Mesendoderm (in vitro differentiated cells): ENCODE results near the gene THY1.

Source experiments
- DNase-seq: peaks from one replicate; pipeline ENCODE4 v3.0.0; 2013
- H2AK5ac ChIP-seq: 2 replicates; pipeline ENCODE4 v1.6.1; 2013; ENCODE audit warnings: low read length, inconsistent platforms
- H2BK120ac ChIP-seq: 2 replicates; pipeline ENCODE4 v1.6.1; 2013; ENCODE audit warnings: low read depth, mild to moderate bottlenecking, low read length, moderate library complexity, mixed read lengths
- H2BK15ac ChIP-seq: replicated peaks from 2 replicates; pipeline ENCODE4 v1.6.1; 2013; ENCODE audit warnings: low read depth, mild to moderate bottlenecking, moderate library complexity
- H2BK5ac ChIP-seq: 2 replicates; pipeline ENCODE4 v1.6.1; 2013; ENCODE audit warnings: low read length, inconsistent platforms
- H3K18ac ChIP-seq: 2 replicates; pipeline ENCODE4 v1.6.1; 2013; ENCODE audit warnings: mild to moderate bottlenecking, low read length, mixed read lengths
- H3K23ac ChIP-seq: one replicate; pipeline ENCODE4 v1.6.1; 2013; ENCODE audit warnings: low read length
- H3K27ac ChIP-seq: 2 replicates; pipeline ENCODE4 v1.5.1; 2013; ENCODE audit warnings: low read depth, mild to moderate bottlenecking, inconsistent platforms, low read length, moderate library complexity
- H3K27me3 ChIP-seq: 2 replicates; pipeline ENCODE4 v1.6.1; 2013; ENCODE audit warnings: low read length, control low read depth, mild to moderate bottlenecking, inconsistent platforms; ENCODE audit not compliant: insufficient read depth, poor library complexity
- H3K36me3 ChIP-seq: 2 replicates; pipeline ENCODE4 v1.6.1; 2013; ENCODE audit warnings: low read length, inconsistent platforms; ENCODE audit not compliant: control insufficient read depth, insufficient read depth
- H3K4ac ChIP-seq: one replicate; pipeline ENCODE4 v1.6.1; 2013; ENCODE audit warnings: low read depth, mild to moderate bottlenecking, low read length, moderate library complexity
- H3K4me1 ChIP-seq: 2 replicates; pipeline ENCODE4 v1.6.1; 2013; ENCODE audit warnings: low read depth, low read length, inconsistent platforms; ENCODE audit not compliant: control insufficient read depth
- H3K4me2 ChIP-seq: 2 replicates; pipeline ENCODE4 v1.6.1; 2013; ENCODE audit warnings: low read length
- H3K4me3 ChIP-seq: 2 replicates; pipeline ENCODE4 v1.5.1; 2013; ENCODE audit warnings: mild to moderate bottlenecking, low read length
- H3K56ac ChIP-seq: one replicate; pipeline ENCODE4 v1.6.1; 2013; ENCODE audit warnings: low read length
- H3K79me1 ChIP-seq: 2 replicates; pipeline ENCODE4 v1.6.1; 2013; ENCODE audit warnings: low read length, inconsistent platforms
- H3K79me2 ChIP-seq: 2 replicates; pipeline ENCODE4 v1.6.1; 2013; ENCODE audit warnings: mild to moderate bottlenecking, low read length; ENCODE audit not compliant: control insufficient read depth, insufficient read depth
- H3K9ac ChIP-seq: 2 replicates; pipeline ENCODE4 v1.6.1; 2013; ENCODE audit warnings: low read length, inconsistent platforms
- H4K5ac ChIP-seq: one replicate; pipeline ENCODE4 v1.6.1; 2013; ENCODE audit warnings: low read length
- H4K8ac ChIP-seq: one replicate; pipeline ENCODE4 v1.6.1; 2013; ENCODE audit warnings: low read depth, mild to moderate bottlenecking, control low read depth, low read length, moderate library complexity
- WGBS: extraction: QIAGEN DNeasy Blood & Tissue Kit; methylation state at CpG from one replicate; pipeline ENCODE4 v1.1.7; 2013; ENCODE audit warnings: low lambda C conversion rate, missing lambda C conversion rate; ENCODE audit not compliant: insufficient coverage; ENCODE audit errors: extremely low coverage; 5-methylcytosine and 5-hydroxymethylcytosine counted together

Gene THY1

DNA sequence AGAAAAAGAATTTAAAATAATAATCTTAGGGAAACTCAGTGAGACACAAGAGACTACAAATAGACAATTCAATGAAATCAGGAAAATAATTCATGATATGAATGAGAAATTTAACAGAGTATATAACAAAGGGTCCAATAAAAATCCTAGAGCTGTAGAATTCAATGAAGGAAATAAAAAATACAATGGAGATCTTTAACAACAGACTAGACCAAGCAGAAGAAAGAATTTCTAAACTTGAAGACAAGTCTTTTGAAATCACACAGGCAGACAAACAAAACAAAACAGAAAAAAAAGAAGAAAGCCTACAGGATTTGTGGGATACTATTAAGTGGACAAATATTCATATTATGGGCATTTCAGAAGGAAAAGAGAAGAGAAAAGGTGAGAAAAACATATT lies 25.2 kb downstream of the THY1 start:
- Histone ChIP-seq H4K5ac (no peak overlapping the region), H3K27me3 (no peaks in the 10 kb centered on the region), H3K36me3 (no peaks in the 10 kb centered on the region), H2BK5ac (no peak overlapping the region), H2BK120ac (no peak overlapping the region), H2AK5ac (no peak overlapping the region), H3K9ac (no peak overlapping the region), H3K4ac (no peak overlapping the region), H3K4me2 (no peak overlapping the region), H3K23ac (no peak overlapping the region), H3K79me2 (no peaks in the 10 kb centered on the region), H3K79me1 (no peaks in the 10 kb centered on the region), H3K18ac (no peak overlapping the region), H4K8ac (no peak overlapping the region), H3K27ac (no peak overlapping the region), H3K4me3 (no peak overlapping the region), H2BK15ac (no peak overlapping the region), H3K56ac (no peak overlapping the region), H3K4me1 (no peaks in the 10 kb centered on the region)
- DNase-seq, result no peak

DNA sequence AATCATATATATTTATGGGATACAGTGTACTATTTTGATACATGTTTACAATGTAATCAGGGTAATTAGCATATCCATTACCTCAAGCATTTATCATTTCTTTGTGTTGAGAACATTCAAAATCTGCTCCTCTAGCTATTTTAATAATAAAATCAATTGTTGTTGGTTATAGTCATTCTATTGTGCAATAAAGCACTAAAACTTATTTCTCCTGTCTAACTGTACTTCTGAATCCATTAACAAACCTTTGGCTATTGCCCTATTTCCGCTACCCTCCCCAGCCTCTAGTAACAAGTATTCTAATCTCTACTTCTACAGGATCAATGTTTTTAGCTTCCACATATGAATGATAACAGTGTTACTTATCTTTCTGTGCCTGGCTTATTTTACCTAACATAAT lies 26.1 kb downstream of the THY1 start:
- no peak overlapping the region for H2BK15ac ChIP-seq
- H3K18ac ChIP-seq, result no peak overlapping the region
- H4K8ac ChIP-seq, result no peak overlapping the region
- no peak overlapping the region for H3K56ac ChIP-seq
- H3K27ac ChIP-seq, result no peak overlapping the region
- H3K4me1 ChIP-seq, result no peaks in the 10 kb centered on the region
- H3K23ac ChIP-seq, result no peak overlapping the region
- H3K4ac ChIP-seq, result no peak overlapping the region
- no peak overlapping the region for H2AK5ac ChIP-seq
- no peak for DNase-seq
- H3K4me2 ChIP-seq, result no peak overlapping the region
- no peak overlapping the region for H3K4me3 ChIP-seq
- H3K79me1 ChIP-seq, result no peaks in the 10 kb centered on the region
- WGBS, result no CpG with 5 or more reads among the region's 1 CpG
- no peak overlapping the region for H3K9ac ChIP-seq
- no peak overlapping the region for H4K5ac ChIP-seq
- no peaks in the 10 kb centered on the region for H3K27me3 ChIP-seq
- H3K79me2 ChIP-seq, result no peaks in the 10 kb centered on the region
- no peaks in the 10 kb centered on the region for H3K36me3 ChIP-seq
- no peak overlapping the region for H2BK120ac ChIP-seq
- H2BK5ac ChIP-seq, result no peak overlapping the region

DNA sequence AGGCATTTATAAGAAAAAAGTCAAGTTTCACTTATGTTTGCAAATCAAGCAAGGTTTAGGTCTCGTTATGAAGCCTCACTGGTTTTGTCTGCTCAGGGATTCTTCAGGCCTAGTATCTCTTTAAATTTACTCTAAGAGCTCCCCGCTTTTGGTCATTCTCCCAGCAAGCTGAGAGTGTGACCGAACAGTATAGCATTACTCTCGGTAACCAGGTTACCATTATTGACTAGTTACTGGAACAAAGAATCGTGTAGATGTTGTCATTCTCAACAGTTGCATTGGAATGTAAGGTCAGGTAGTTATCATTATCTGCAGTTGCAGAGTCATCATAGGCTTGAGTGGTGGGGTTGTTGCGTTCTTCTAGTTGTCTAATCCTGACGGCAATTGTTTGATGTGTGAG lies 31.7 kb downstream of the THY1 start:
- Histone ChIP-seq H2BK15ac (no peak overlapping the region), H3K79me1 (no peaks in the 10 kb centered on the region), H3K4me3 (no peak overlapping the region), H2BK120ac (no peak overlapping the region), H3K4me1 (no peaks in the 10 kb centered on the region), H3K36me3 (no peaks in the 10 kb centered on the region), H3K27ac (no peak overlapping the region), H2AK5ac (no peak overlapping the region), H4K5ac (no peak overlapping the region), H3K9ac (no peak overlapping the region), H3K56ac (no peak overlapping the region), H3K4ac (no peak overlapping the region), H3K4me2 (no peak overlapping the region), H2BK5ac (no peak overlapping the region), H3K79me2 (no peaks in the 10 kb centered on the region), H3K27me3 (no peaks in the 10 kb centered on the region), H3K23ac (no peak overlapping the region), H3K18ac (no peak overlapping the region), H4K8ac (no peak overlapping the region)
- WGBS, result no CpG with 5 or more reads among the region's 7 CpGs
- peak; percentile 27 for DNase-seq

DNA sequence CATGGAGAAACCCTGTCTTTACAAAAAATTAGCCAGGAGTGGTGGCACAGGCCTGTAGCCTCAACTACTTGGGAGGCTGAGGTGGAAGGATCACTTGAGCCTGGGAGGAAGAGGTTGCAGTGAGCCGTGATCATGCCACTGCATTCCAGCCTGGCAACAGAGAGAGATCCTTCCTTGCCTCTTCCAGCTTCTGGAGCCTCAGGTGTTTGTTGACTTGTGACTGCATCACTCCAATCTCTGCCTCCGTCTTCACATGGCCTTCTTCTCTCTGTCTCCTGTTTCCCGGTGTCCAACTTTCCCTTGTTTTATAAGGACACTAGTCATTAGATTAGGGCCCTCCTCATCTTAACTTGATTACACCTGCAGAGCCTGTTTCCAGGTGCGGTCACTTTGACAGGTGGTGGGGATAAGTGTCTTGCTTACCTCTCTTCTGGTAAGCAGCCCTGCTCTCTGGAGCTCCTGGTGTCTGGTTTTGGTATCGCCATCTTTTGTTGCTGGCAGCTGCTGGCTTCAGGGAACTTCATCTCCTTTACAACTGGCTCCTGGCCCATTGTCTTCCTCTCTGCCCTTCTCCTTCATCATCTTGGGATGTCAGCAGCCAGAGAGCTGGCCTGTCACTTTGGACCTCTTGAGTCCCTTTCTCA lies 33.2 kb downstream of the THY1 start:
- Histone ChIP-seq H2AK5ac (no peak overlapping the region), H3K18ac (no peak overlapping the region), H3K4me3 (no peak overlapping the region), H2BK15ac (no peak overlapping the region), H3K56ac (no peak overlapping the region), H3K79me1 (no peaks in the 10 kb centered on the region), H3K23ac (no peak overlapping the region), H3K36me3 (no peaks in the 10 kb centered on the region), H4K5ac (no peak overlapping the region), H3K27me3 (no peaks in the 10 kb centered on the region), H3K4me2 (no peak overlapping the region), H3K4me1 (no peaks in the 10 kb centered on the region), H4K8ac (no peak overlapping the region), H3K79me2 (no peaks in the 10 kb centered on the region), H3K9ac (no peak overlapping the region), H2BK120ac (no peak overlapping the region), H3K4ac (no peak overlapping the region), H2BK5ac (no peak overlapping the region), H3K27ac (no peak overlapping the region)
- DNase-seq, result peak; percentile 71
- WGBS, result no CpG with 5 or more reads among the region's 5 CpGs

DNA sequence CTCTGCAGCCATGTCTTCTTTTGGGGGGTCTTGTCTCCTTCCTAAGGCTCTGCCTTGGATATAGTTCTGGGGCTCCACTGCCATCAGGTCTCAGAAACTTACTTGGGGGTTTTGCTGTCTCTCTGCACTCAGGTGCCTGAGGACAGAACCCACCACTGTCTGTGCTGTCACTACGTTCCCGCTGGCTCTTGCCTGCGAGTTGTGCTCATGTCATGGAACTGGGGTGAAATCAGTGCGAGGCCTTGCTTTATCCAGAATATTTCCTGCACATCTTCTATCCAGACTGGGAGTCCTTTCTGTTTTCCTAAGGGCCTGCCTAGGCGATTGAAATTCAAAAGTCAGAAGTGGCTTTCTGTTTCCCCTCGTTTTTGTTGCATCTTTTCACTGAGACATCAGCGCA lies 34.9 kb downstream of the THY1 start:
- H2AK5ac ChIP-seq, result no peak overlapping the region
- no peak overlapping the region for H3K9ac ChIP-seq
- H4K8ac ChIP-seq, result no peak overlapping the region
- no peaks in the 10 kb centered on the region for H3K79me1 ChIP-seq
- no peak overlapping the region for H2BK120ac ChIP-seq
- DNase-seq, result no peak
- H3K4me2 ChIP-seq, result no peak overlapping the region
- no peaks in the 10 kb centered on the region for H3K79me2 ChIP-seq
- H3K56ac ChIP-seq, result no peak overlapping the region
- no peaks in the 10 kb centered on the region for H3K4me1 ChIP-seq
- no peaks in the 10 kb centered on the region for H3K36me3 ChIP-seq
- H2BK15ac ChIP-seq, result no peak overlapping the region
- H3K27ac ChIP-seq, result no peak overlapping the region
- WGBS, result no CpG with 5 or more reads among the region's 7 CpGs
- no peak overlapping the region for H4K5ac ChIP-seq
- H3K27me3 ChIP-seq, result no peaks in the 10 kb centered on the region
- no peak overlapping the region for H3K4me3 ChIP-seq
- no peak overlapping the region for H3K23ac ChIP-seq
- no peak overlapping the region for H3K4ac ChIP-seq
- no peak overlapping the region for H3K18ac ChIP-seq
- no peak overlapping the region for H2BK5ac ChIP-seq

DNA sequence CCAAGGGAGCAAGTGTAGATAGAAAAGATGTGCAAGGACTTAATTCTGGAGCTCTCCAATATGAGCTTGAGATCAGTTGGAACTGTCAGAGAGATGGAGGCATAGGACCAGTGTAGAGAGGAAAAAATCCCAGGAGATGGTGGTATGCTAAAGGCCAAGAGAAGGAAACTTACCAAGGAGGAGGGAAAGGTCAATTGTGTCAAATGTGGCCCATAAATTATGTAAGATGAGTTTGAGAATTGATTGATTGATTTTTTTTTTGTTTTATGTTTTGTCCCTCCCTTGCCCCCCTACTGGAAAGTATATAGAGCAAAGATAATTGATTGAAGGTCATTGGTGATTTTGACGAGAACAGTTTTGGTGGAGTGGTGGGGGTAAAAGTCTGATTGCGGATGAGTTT lies 38.6 kb downstream of the THY1 start:
- no peak overlapping the region for H3K4ac ChIP-seq

More for the DNA sequence above, 38.6 kb downstream of the THY1 start:
- no peak overlapping the region for H3K4me3 ChIP-seq
- H3K9ac ChIP-seq, result no peak overlapping the region
- no peak overlapping the region for H2AK5ac ChIP-seq
- H3K23ac ChIP-seq, result no peak overlapping the region
- no peak overlapping the region for H2BK5ac ChIP-seq
- peaks cover 10% of the 10 kb centered on the region for H3K4me1 ChIP-seq
- no peak overlapping the region for H2BK120ac ChIP-seq
- no peak overlapping the region for H3K56ac ChIP-seq
- DNase-seq, result no peak
- no peaks in the 10 kb centered on the region for H3K79me1 ChIP-seq
- no peak overlapping the region for H3K4me2 ChIP-seq
- no peak overlapping the region for H4K5ac ChIP-seq
- WGBS, result 100% methylated on average over 2 of the region's 2 CpGs
- H3K36me3 ChIP-seq, result no peaks in the 10 kb centered on the region
- no peak overlapping the region for H2BK15ac ChIP-seq
- H3K27me3 ChIP-seq, result no peaks in the 10 kb centered on the region
- H3K18ac ChIP-seq, result no peak overlapping the region
- no peaks in the 10 kb centered on the region for H3K79me2 ChIP-seq
- no peak overlapping the region for H3K27ac ChIP-seq
- no peak overlapping the region for H4K8ac ChIP-seq
